ENCODE results near the gene PSTPIP1.

Gene PSTPIP1

GRCh38 chr15:77058468-77058867, 63.5 kb downstream of the PSTPIP1 start:
- peaks cover 18% of the 10 kb centered on the region for H3K4me1 ChIP-seq (ENCODE audit: control insufficient read depth, insufficient read depth, low read length)
- H3K9me3 ChIP-seq (ENCODE audit: control insufficient read depth, insufficient read depth, low read depth, low read length) = no peaks in the 10 kb centered on the region
- no peaks in the 10 kb centered on the region for H3K36me3 ChIP-seq (ENCODE audit: control insufficient read depth, insufficient read depth, low read length)
- H3K4me3 ChIP-seq (ENCODE audit: low read depth, low read length) = no peak overlapping the region
- H3K9ac ChIP-seq (ENCODE audit: low read length) = no peak overlapping the region
- no peaks in the 10 kb centered on the region for H3K27me3 ChIP-seq (ENCODE audit: control insufficient read depth, insufficient read depth, low read length)
- H3K27ac ChIP-seq (ENCODE audit: low read depth, low read length) = no peak overlapping the region

GRCh38 chr15:77059786-77060361, 64.9 kb downstream of the PSTPIP1 start:
- Histone ChIP-seq H3K27me3 (ENCODE audit: control insufficient read depth, insufficient read depth, low read length) (no peaks in the 10 kb centered on the region), H3K4me1 (ENCODE audit: control insufficient read depth, insufficient read depth, low read length) (peaks cover 18% of the 10 kb centered on the region), H3K9ac (ENCODE audit: low read length) (no peak overlapping the region), H3K9me3 (ENCODE audit: control insufficient read depth, insufficient read depth, low read depth, low read length) (no peaks in the 10 kb centered on the region), H3K4me3 (ENCODE audit: low read depth, low read length) (no peak overlapping the region), H3K27ac (ENCODE audit: low read depth, low read length) (no peak overlapping the region), H3K36me3 (ENCODE audit: control insufficient read depth, insufficient read depth, low read length) (no peaks in the 10 kb centered on the region)

GRCh38 chr15:77060546-77060945, 65.6 kb downstream of the PSTPIP1 start:
- Histone ChIP-seq H3K4me1 (ENCODE audit: control insufficient read depth, insufficient read depth, low read length) (peaks cover 18% of the 10 kb centered on the region), H3K4me3 (ENCODE audit: low read depth, low read length) (no peak overlapping the region)

GRCh38 chr15:77063249-77063648, 68.3 kb downstream of the PSTPIP1 start:
- no peak overlapping the region for H3K27ac ChIP-seq (ENCODE audit: low read depth, low read length)
- no peaks in the 10 kb centered on the region for H3K9me3 ChIP-seq (ENCODE audit: control insufficient read depth, insufficient read depth, low read depth, low read length)
- no peak overlapping the region for H3K9ac ChIP-seq (ENCODE audit: low read length)
- H3K4me1 ChIP-seq (ENCODE audit: control insufficient read depth, insufficient read depth, low read length) = peaks cover 15% of the 10 kb centered on the region
- H3K36me3 ChIP-seq (ENCODE audit: control insufficient read depth, insufficient read depth, low read length) = no peaks in the 10 kb centered on the region
- no peak overlapping the region for H3K4me3 ChIP-seq (ENCODE audit: low read depth, low read length)
- no peaks in the 10 kb centered on the region for H3K27me3 ChIP-seq (ENCODE audit: control insufficient read depth, insufficient read depth, low read length)

More at GRCh38 chr15:77060546-77060945, 65.6 kb downstream of the PSTPIP1 start:
- Histone ChIP-seq H3K9me3 (ENCODE audit: control insufficient read depth, insufficient read depth, low read depth, low read length) (no peaks in the 10 kb centered on the region), H3K27me3 (ENCODE audit: control insufficient read depth, insufficient read depth, low read length) (no peaks in the 10 kb centered on the region), H3K9ac (ENCODE audit: low read length) (no peak overlapping the region), H3K27ac (ENCODE audit: low read depth, low read length) (no peak overlapping the region), H3K36me3 (ENCODE audit: control insufficient read depth, insufficient read depth, low read length) (no peaks in the 10 kb centered on the region)

- H3K27ac ChIP-seq (ENCODE audit: low read depth, low read length) = no peak overlapping the region
- no peak overlapping the region for H3K4me3 ChIP-seq (ENCODE audit: low read depth, low read length)
- H3K27me3 ChIP-seq (ENCODE audit: control insufficient read depth, insufficient read depth, low read length) = no peaks in the 10 kb centered on the region
- H3K36me3 ChIP-seq (ENCODE audit: control insufficient read depth, insufficient read depth, low read length) = peaks cover 3% of the 10 kb centered on the region; the same call in 1 of the 2 replicates
- peaks cover 15% of the 10 kb centered on the region for H3K4me1 ChIP-seq (ENCODE audit: control insufficient read depth, insufficient read depth, low read length)
- H3K9ac ChIP-seq (ENCODE audit: low read length) = no peak overlapping the region
- no peaks in the 10 kb centered on the region for H3K9me3 ChIP-seq (ENCODE audit: control insufficient read depth, insufficient read depth, low read depth, low read length)
Observed at GRCh38 chr15:77064063-77064462, 69.1 kb downstream of the PSTPIP1 start.

DNA sequence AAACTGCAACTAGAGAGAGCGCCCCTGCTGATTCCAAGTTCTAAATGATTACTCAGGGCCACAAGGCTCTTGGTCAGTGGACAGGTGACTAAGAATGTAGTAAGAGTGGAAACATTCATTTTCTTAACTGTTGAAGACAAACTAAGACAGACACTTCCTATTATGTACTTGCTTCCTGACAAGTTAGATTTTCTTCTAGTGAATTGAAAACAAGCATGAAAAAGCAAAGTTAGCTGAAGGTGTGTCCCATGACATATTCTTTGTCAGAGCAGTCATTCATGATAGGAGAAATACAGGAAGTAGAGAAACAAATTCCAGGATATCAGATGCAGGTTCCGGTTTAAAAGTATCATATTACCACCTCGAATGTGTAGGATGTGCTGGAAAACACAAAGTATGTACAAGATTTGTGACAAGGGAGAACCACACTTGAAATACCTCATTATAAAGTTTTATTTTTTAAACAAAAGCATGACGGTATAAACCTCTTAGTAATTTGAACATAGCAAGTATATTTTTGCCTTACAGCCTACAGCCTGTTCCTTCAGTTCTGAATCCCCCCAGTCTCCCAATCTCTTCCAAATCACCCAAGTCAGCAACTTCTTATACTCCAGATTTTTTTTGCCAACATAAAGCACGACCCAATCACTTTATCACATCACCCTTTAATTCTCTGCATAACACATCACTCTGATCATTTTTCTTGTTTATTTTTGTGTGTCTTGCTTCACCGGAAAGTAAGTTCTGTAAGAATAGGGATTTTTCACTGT, 69.8 kb downstream of the PSTPIP1 start:
- H3K27ac ChIP-seq (ENCODE audit: low read depth, low read length) = no peak overlapping the region
- no peak overlapping the region for H3K9ac ChIP-seq (ENCODE audit: low read length)
- no peak overlapping the region for H3K4me3 ChIP-seq (ENCODE audit: low read depth, low read length)
- peaks cover 3% of the 10 kb centered on the region; the same call in 1 of the 2 replicates for H3K36me3 ChIP-seq (ENCODE audit: control insufficient read depth, insufficient read depth, low read length)
- H3K9me3 ChIP-seq (ENCODE audit: control insufficient read depth, insufficient read depth, low read depth, low read length) = no peaks in the 10 kb centered on the region
- H3K27me3 ChIP-seq (ENCODE audit: control insufficient read depth, insufficient read depth, low read length) = no peaks in the 10 kb centered on the region
- peaks cover 19% of the 10 kb centered on the region for H3K4me1 ChIP-seq (ENCODE audit: control insufficient read depth, insufficient read depth, low read length)

DNA sequence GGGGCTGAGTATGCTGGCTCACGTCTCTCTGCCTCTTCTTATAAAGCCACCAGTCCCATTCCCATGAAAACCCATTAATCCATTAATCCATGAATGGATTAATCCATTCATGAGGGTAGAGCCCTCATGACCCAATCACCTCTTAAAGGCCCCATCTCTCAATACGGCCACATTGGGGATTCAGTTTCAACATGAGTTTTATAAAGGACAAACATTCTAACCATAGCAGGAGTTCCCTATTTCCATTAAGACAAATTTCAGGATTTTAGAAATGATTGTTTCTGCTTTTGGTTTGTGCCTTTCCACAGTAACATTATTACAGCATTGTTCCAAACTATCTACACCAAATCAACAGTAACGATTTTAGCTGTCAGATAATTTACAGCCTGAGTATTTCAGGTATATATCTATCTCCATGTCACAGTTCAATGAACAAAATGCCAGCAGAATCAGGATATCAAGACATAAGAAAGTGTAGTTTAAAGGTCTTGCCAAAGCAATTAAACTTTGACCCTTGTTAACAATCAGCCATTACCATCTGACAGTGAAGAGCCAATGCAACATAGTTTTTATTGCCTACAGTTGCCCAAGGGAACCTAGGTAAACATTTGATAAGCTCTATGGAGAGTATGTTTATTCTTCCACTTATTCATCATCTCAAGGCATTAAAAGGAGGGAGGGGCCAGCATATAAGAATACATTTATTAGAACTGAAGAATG, 72.2 kb downstream of the PSTPIP1 start:
- Histone ChIP-seq H3K9ac (ENCODE audit: low read length) (no peak overlapping the region), H3K27me3 (ENCODE audit: control insufficient read depth, insufficient read depth, low read length) (no peaks in the 10 kb centered on the region), H3K4me3 (ENCODE audit: low read depth, low read length) (no peak overlapping the region), H3K27ac (ENCODE audit: low read depth, low read length) (no peak overlapping the region), H3K9me3 (ENCODE audit: control insufficient read depth, insufficient read depth, low read depth, low read length) (no peaks in the 10 kb centered on the region), H3K36me3 (ENCODE audit: control insufficient read depth, insufficient read depth, low read length) (peaks cover 3% of the 10 kb centered on the region; the same call in 1 of the 2 replicates), H3K4me1 (ENCODE audit: control insufficient read depth, insufficient read depth, low read length) (peaks cover 24% of the 10 kb centered on the region)

DNA sequence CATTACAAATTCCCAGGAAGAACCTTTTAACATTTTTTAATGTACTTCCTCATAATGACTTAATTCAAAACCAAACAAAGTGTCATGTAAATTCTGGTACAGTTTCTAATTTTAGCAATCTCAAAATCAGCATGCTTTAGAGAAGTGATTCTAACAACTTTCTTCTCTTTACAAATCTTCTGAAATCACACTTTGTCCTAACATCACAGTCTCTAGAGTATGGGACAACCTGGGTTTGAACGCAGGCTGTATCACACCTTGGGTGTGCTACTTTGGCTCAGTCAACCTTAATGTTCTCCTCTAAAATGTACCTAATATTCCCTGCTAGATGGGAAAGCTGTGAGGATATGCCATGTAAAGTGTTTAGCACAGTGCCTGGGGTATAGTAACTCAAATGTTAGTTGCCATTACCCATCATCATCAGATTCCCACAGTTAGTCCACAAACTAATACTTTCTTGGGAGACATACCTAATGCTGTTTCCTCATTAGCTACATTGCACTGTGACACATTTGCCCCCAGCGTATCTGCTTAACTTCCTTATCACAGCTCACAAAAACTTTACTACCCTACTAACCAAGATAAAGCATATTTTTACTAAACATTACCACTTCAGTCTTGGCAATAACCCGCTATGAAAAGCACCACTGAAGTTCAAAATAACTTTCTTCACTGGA, 72.9 kb downstream of the PSTPIP1 start:
- H3K27ac ChIP-seq (ENCODE audit: low read depth, low read length) = no peak overlapping the region

DNA sequence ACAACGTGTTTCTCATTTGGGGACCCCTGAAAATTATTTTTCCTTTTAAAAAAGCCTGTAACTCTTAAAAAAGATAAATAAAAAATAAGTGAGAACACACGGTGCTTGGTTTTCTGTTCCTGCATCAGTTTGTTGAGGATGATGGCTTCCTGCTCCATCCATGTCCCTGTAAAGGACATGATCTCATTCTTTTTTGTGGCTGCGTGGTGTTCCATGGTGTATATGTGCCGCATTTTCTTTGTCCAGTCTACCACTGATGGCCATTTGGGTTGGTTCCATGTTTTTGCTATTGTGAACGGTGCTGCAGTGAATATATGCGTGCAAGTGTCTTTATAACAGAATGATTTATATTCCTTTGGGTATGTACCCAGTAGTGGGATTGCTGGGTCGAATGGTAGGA, 73.7 kb downstream of the PSTPIP1 start:
- Histone ChIP-seq H3K9me3 (ENCODE audit: control insufficient read depth, insufficient read depth, low read depth, low read length) (no peaks in the 10 kb centered on the region), H3K9ac (ENCODE audit: low read length) (no peak overlapping the region), H3K4me1 (ENCODE audit: control insufficient read depth, insufficient read depth, low read length) (peaks cover 24% of the 10 kb centered on the region), H3K27ac (ENCODE audit: low read depth, low read length) (no peak overlapping the region), H3K4me3 (ENCODE audit: low read depth, low read length) (no peak overlapping the region), H3K27me3 (ENCODE audit: control insufficient read depth, insufficient read depth, low read length) (no peaks in the 10 kb centered on the region), H3K36me3 (ENCODE audit: control insufficient read depth, insufficient read depth, low read length) (peaks cover 3% of the 10 kb centered on the region; the same call in 1 of the 2 replicates)

More for the DNA sequence above, 72.9 kb downstream of the PSTPIP1 start:
- no peak overlapping the region for H3K9ac ChIP-seq (ENCODE audit: low read length)
- H3K4me3 ChIP-seq (ENCODE audit: low read depth, low read length) = no peak overlapping the region
- no peaks in the 10 kb centered on the region for H3K9me3 ChIP-seq (ENCODE audit: control insufficient read depth, insufficient read depth, low read depth, low read length)
- peaks cover 3% of the 10 kb centered on the region; the same call in 1 of the 2 replicates for H3K36me3 ChIP-seq (ENCODE audit: control insufficient read depth, insufficient read depth, low read length)
- H3K27me3 ChIP-seq (ENCODE audit: control insufficient read depth, insufficient read depth, low read length) = no peaks in the 10 kb centered on the region
- H3K4me1 ChIP-seq (ENCODE audit: control insufficient read depth, insufficient read depth, low read length) = peaks cover 24% of the 10 kb centered on the region

- H3K4me1 ChIP-seq (ENCODE audit: control insufficient read depth, insufficient read depth, low read length) = peaks cover 20% of the 10 kb centered on the region
Observed at GRCh38 chr15:77069521-77070121, 74.7 kb downstream of the PSTPIP1 start.

More at GRCh38 chr15:77069521-77070121, 74.7 kb downstream of the PSTPIP1 start:
- no peaks in the 10 kb centered on the region for H3K9me3 ChIP-seq (ENCODE audit: control insufficient read depth, insufficient read depth, low read depth, low read length)
- H3K9ac ChIP-seq (ENCODE audit: low read length) = peak overlapping the region; percentile 92
- H3K4me3 ChIP-seq (ENCODE audit: low read depth, low read length) = peak overlapping the region; percentile 92
- no peak overlapping the region for H3K27ac ChIP-seq (ENCODE audit: low read depth, low read length)
- H3K27me3 ChIP-seq (ENCODE audit: control insufficient read depth, insufficient read depth, low read length) = no peaks in the 10 kb centered on the region
- peaks cover 3% of the 10 kb centered on the region; the same call in 1 of the 2 replicates for H3K36me3 ChIP-seq (ENCODE audit: control insufficient read depth, insufficient read depth, low read length)

All from HUES6 (cell line).